ENCODE results near the gene NDUFV1. TPM values are rescaled to one million over a fixed set of nuclear protein-coding genes. Genes with fewer than 3 reads are reported as not detected.

NDUFV1 gene
- total RNA-seq, 2 experiments from 2014 or later: 223 to 224 TPM

DNA sequence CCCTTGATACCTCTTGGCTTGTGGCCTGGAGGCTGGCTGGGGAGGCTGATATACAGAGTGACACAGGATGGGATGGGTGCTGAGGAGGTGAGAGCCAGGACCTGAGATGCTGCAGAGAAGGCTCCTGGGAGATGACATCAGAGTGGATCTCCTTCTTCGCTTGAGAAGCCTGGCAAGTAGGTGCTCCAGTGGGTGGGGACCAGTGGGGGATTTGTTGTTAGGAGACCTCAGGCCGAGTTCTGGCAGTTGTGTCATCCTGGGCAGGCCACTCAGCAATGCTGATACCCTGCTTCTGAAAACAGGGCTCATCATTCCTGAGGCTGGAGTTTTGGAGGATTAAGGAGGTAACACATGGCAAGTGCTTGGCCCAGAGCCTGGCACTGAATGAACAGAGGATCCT is 1.9 kb upstream of the NDUFV1 start:
- ChIA-PET CTCF (interaction anchor here (1.5 kb wide), 1 partner anchor 9 kb away, joined by 5 read pairs; no protein-coding TSS in a partner anchor), POLR2A (no interaction called here)
- intact Hi-C loops (cut with DNase I, micrococcal nuclease): loop anchor here in 1 of 2 experiments (5.0 to 10.0 kb wide), 3 partner anchors 33 to 253 kb away; partner anchors contain the start of genes POLD4 and RAD9A
- Histone ChIP-seq H3K27ac (ENCODE audit: low read depth in 1 of 2, low read length in 2 of 2) (no peak overlapping the region), H3K36me3 (ENCODE audit: insufficient read depth, low read length) (peaks cover 16% of the 10 kb centered on the region), H3K4me1 (ENCODE audit: insufficient read depth, low read length) (peaks cover 23% of the 10 kb centered on the region), H3K4me3 (ENCODE audit: low read length) (no peak overlapping the region), H3K9me3 (ENCODE audit: control insufficient read depth in 1 of 2, insufficient read depth in 1 of 2, low read length in 2 of 2) (no peaks in the 10 kb centered on the region), H3K27me3 (ENCODE audit: control insufficient read depth in 1 of 2, insufficient read depth in 2 of 2, low read length in 2 of 2) (peaks cover 4 to 20% of the 10 kb centered on the region in 2 experiments)
- Mint-ChIP-seq H3K27ac (no peak overlapping the region), H3K4me1 (ENCODE audit: low read depth) (peaks cover 9% of the 10 kb centered on the region), H3K36me3 (ENCODE audit: low read depth) (peaks cover 19% of the 10 kb centered on the region), H3K27me3 (peaks cover 28% of the 10 kb centered on the region), H3K4me3 (peak overlapping the region; percentile 61), H3K9me3 (no peaks in the 10 kb centered on the region)
- TF ChIP-seq, protein P1, sequence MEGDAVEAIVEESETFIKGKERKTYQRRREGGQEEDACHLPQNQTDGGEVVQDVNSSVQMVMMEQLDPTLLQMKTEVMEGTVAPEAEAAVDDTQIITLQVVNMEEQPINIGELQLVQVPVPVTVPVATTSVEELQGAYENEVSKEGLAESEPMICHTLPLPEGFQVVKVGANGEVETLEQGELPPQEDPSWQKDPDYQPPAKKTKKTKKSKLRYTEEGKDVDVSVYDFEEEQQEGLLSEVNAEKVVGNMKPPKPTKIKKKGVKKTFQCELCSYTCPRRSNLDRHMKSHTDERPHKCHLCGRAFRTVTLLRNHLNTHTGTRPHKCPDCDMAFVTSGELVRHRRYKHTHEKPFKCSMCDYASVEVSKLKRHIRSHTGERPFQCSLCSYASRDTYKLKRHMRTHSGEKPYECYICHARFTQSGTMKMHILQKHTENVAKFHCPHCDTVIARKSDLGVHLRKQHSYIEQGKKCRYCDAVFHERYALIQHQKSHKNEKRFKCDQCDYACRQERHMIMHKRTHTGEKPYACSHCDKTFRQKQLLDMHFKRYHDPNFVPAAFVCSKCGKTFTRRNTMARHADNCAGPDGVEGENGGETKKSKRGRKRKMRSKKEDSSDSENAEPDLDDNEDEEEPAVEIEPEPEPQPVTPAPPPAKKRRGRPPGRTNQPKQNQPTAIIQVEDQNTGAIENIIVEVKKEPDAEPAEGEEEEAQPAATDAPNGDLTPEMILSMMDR (IDR thresholded peaks at IDR 0.05): no peak
- no peak for ATAC-seq (ENCODE audit: poor library complexity)
- DNase-seq: no peak

DNA sequence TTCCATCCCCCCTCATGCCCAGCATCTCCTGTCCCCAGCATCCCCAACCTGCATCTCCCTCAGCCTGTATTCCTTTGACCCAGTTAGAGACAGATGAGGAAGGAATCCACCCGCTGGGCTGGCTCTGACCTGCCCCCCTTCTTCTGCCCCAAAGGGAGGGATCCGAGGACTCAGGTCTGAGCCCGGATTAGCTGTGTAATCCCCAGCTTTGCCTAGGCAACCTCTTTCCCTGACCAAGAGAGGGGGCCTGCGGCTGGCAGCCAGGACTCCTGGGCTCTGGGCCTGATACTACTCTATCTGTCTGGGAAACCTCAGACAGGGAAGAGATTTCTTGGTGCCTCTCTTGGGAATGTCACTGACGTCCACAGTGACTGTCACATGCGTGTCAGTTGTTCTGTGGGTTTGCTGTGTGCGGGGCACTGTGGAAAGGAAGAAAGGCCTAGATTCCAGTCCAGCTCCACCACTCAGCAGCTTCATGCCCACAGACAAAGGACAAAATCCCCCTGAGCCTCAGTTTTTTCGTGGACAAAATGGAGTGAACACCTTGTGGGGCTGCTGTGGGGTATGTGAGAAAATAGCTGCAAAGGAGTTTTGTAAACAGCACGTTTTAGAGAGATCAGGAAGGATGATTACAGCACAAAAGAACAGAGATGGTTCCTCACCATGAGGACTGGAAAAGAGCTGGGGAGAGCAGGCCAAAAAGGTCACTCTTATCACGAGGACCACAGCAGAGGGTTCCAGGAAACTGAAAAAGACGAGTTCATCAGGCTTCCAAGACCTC is 1.3 kb upstream of the NDUFV1 start:
- Mint-ChIP-seq H3K36me3 (ENCODE audit: low read depth) (peaks cover 23% of the 10 kb centered on the region), H3K4me3 (peak overlapping the region; percentile 78), H3K27me3 (peaks cover 22% of the 10 kb centered on the region), H3K4me1 (ENCODE audit: low read depth) (peaks cover 9% of the 10 kb centered on the region), H3K27ac (peak overlapping the region; percentile 70), H3K9me3 (no peaks in the 10 kb centered on the region)
- no peak for DNase-seq
- TF ChIP-seq, protein P1 (IDR thresholded peaks at IDR 0.05): no peak
- Histone ChIP-seq H3K36me3 (ENCODE audit: insufficient read depth, low read length) (peaks cover 22% of the 10 kb centered on the region), H3K9me3 (ENCODE audit: control insufficient read depth in 1 of 2, insufficient read depth in 1 of 2, low read length in 2 of 2) (no peaks in the 10 kb centered on the region), H3K27me3 (ENCODE audit: control insufficient read depth in 1 of 2, insufficient read depth in 2 of 2, low read length in 2 of 2) (peaks cover 4 to 14% of the 10 kb centered on the region in 2 experiments), H3K27ac (ENCODE audit: low read depth in 1 of 2, low read length in 2 of 2) (no peak overlapping the region), H3K4me1 (ENCODE audit: insufficient read depth, low read length) (peaks cover 23% of the 10 kb centered on the region), H3K4me3 (ENCODE audit: low read length) (no peak overlapping the region)
- ATAC-seq (ENCODE audit: poor library complexity): no peak
- intact Hi-C loops (cut with DNase I, micrococcal nuclease): loop anchor here (1.0 to 10.0 kb wide), 7 partner anchors 9 to 253 kb away; partner anchors contain the start of genes CDK2AP2 (in 1 of the 2), NUDT8 (in 1 of the 2), POLD4 (in 1 of the 2) and RAD9A (in 1 of the 2)
- ChIA-PET CTCF (interaction anchor here (1.2 to 1.5 kb wide), 2 partner anchors 9 to 24 kb away, joined by 4 to 5 read pairs; partner anchors contain the start of gene NUDT8), POLR2A (interaction anchor here (1.0 kb wide), 1 partner anchor 9 kb away, joined by 3 read pairs; no protein-coding TSS in a partner anchor)

DNA sequence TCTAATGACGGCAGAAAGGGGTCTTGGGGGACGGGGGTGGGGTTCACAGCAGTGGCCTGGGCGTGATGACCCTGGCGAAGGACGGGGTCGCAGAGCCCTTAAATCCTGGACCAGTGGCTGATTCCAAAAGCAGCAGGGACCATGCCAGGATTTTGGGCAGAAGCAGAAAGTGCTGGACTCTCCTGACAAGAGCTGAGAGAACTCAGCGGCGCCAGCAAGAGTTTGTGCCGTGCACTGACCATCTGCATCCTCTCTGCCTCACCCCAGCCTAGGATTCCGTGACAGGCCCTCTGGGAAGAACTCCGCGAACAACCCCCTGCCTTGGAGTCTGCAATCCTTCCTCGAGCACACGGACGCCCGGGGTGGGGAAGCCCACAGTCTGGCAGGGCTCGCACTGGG is 644 bp upstream of the NDUFV1 start:
- no peaks in the 10 kb centered on the region for H3K9me3 ChIP-seq (ENCODE audit: control insufficient read depth in 1 of 2, insufficient read depth in 1 of 2, low read length in 2 of 2)
- Mint-ChIP-seq H3K9me3 (no peaks in the 10 kb centered on the region), H3K27ac (peak overlapping the region; percentile 70), H3K4me3 (peak overlapping the region; percentile 88), H3K36me3 (ENCODE audit: low read depth) (peaks cover 29% of the 10 kb centered on the region), H3K27me3 (peaks cover 15% of the 10 kb centered on the region), H3K4me1 (ENCODE audit: low read depth) (peaks cover 9% of the 10 kb centered on the region)
- peak overlapping the region; percentile 83 for H3K4me3 ChIP-seq (ENCODE audit: low read length)
- CTCF ChIA-PET: interaction anchor here (1.2 to 1.5 kb wide), 2 partner anchors 8 to 23 kb away, joined by 4 to 5 read pairs; partner anchors contain the start of gene NUDT8
- TF ChIP-seq, protein P1 (IDR thresholded peaks at IDR 0.05): no peak
- peaks cover under 1 to 7% of the 10 kb centered on the region in 2 experiments for H3K27me3 ChIP-seq (ENCODE audit: control insufficient read depth in 1 of 2, insufficient read depth in 2 of 2, low read length in 2 of 2)
- POLR2A ChIA-PET: interaction anchor here (1.0 kb wide), 1 partner anchor 8 kb away, joined by 3 read pairs; no protein-coding TSS in a partner anchor
- intact Hi-C loops (cut with DNase I, micrococcal nuclease): loop anchor here (1.0 to 10.0 kb wide), 7 partner anchors 8 to 254 kb away; partner anchors contain the start of genes CDK2AP2 (in 1 of the 2), NUDT8 (in 1 of the 2), POLD4 (in 1 of the 2) and RAD9A (in 1 of the 2)
- H3K4me1 ChIP-seq (ENCODE audit: insufficient read depth, low read length): peaks cover 23% of the 10 kb centered on the region
- peaks cover 28% of the 10 kb centered on the region for H3K36me3 ChIP-seq (ENCODE audit: insufficient read depth, low read length)
- ATAC-seq (ENCODE audit: poor library complexity): no peak
- no peak for DNase-seq
- H3K27ac ChIP-seq (ENCODE audit: low read depth in 1 of 2, low read length in 2 of 2): peak overlapping the region; percentile 10 to 35

Measured in CD4-positive, alpha-beta T cell (primary cell).